Neural progenitor cell (in vitro differentiated cells): Measurements from ENCODE around the gene ACOT6.

Experiments
- EZH2 ChIP-seq: fragments of 200-600 bp; sonication (generic); IDR thresholded peaks from 2 replicates; pipeline ENCODE4 v1.6.1; 2017; ENCODE audit warnings: antibody characterized with exemption, mild to moderate bottlenecking, moderate library complexity
- EZH2phosphoT487 ChIP-seq: fragments of 200-600 bp; sonication (generic); IDR thresholded peaks from 2 replicates; pipeline ENCODE4 v1.6.1; 2017; ENCODE audit warnings: antibody characterized with exemption
- TF ChIP-seq, protein P1 (sequence below): fragments of 200-600 bp; sonication (generic); IDR thresholded peaks from 2 replicates; pipeline ENCODE4 v1.5.1; 2017; ENCODE audit warnings: antibody characterized with exemption, mild to moderate bottlenecking

DNA sequence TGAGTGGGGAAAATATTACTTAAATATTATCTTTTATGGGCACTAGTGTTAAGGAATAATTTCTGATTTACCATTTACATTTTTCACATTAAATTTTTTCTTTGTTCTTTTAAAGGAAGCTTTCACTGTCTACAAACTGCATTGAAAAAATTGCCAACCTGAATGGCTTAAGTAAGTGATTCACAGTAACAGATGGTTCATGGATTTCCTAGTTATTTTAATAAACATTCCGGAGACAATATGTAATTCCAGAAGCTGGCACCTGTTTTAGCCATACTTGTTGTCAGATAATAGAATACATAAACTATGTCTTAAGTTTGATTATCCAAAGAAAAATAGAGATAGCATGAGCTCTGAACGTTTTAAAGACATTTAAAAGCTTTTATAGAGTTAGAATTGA lies 49.6 kb downstream of the ACOT6 start:
- TF ChIP-seq EZH2 = no peak
- TF ChIP-seq, protein P1, sequence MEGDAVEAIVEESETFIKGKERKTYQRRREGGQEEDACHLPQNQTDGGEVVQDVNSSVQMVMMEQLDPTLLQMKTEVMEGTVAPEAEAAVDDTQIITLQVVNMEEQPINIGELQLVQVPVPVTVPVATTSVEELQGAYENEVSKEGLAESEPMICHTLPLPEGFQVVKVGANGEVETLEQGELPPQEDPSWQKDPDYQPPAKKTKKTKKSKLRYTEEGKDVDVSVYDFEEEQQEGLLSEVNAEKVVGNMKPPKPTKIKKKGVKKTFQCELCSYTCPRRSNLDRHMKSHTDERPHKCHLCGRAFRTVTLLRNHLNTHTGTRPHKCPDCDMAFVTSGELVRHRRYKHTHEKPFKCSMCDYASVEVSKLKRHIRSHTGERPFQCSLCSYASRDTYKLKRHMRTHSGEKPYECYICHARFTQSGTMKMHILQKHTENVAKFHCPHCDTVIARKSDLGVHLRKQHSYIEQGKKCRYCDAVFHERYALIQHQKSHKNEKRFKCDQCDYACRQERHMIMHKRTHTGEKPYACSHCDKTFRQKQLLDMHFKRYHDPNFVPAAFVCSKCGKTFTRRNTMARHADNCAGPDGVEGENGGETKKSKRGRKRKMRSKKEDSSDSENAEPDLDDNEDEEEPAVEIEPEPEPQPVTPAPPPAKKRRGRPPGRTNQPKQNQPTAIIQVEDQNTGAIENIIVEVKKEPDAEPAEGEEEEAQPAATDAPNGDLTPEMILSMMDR = no peak
- no peak for TF ChIP-seq EZH2phosphoT487
